Activated naive CD8-positive, alpha-beta T cell treated with anti-CD3 and anti-CD28 coated beads, Interleukin-2, amount 50 U/mL, for 24 hours (primary cell): ENCODE measurements around the gene SMCR8.
"Not testable (repeated sequence)": the region's sequence is repeated elsewhere in the genome, so short reads cannot be mapped to it uniquely, and the experiment has no call there.

Experiments
- ATAC-seq: fragments of 150-1000 bp; cut with Tn5 transposase; one replicate; pipeline ENCODE4 v1.10.0; 2021
- DNase-seq: peaks from one replicate; pipeline ENCODE4 v3.0.0; 2021
- H3K27ac Mint-ChIP-seq: one replicate; pipeline ENCODE4 v1.8.0; 2021; ENCODE audit warnings: mild to moderate bottlenecking, mixed read lengths
- H3K27me3 Mint-ChIP-seq: one replicate; pipeline ENCODE4 v1.8.0; 2021; ENCODE audit warnings: mixed read lengths
- H3K36me3 Mint-ChIP-seq: one replicate; pipeline ENCODE4 v1.8.0; 2021; ENCODE audit warnings: low read depth, mixed read lengths
- H3K4me1 Mint-ChIP-seq: one replicate; pipeline ENCODE4 v1.8.0; 2021; ENCODE audit warnings: mixed read lengths
- H3K4me3 Mint-ChIP-seq: one replicate; pipeline ENCODE4 v1.8.0; 2021; ENCODE audit warnings: mild to moderate bottlenecking, moderate library complexity, mixed read lengths
- H3K9me3 Mint-ChIP-seq: one replicate; pipeline ENCODE4 v1.8.0; 2021; ENCODE audit warnings: mixed read lengths

The SMCR8 gene

GRCh38 chr17:18314731-18315561 is at the start of gene SMCR8, which contains the start of gene TOP3A:
TSS of gene SMCR8 (plus strand) at chr17:18315293. CDS start at chr17:18315790, 497 bp downstream.
TSS of gene TOP3A (minus strand) at chr17:18314994. CDS start at chr17:18314778, 216 bp downstream.
- H3K4me3 Mint-ChIP-seq: peak within 1 kb of the TSS; percentile 98
- no peaks in the 10 kb centered on the region for H3K27me3 Mint-ChIP-seq
- H3K27ac Mint-ChIP-seq: peak within 1 kb of the TSS; percentile 100
- peaks cover 75% of the 10 kb centered on the region for H3K4me1 Mint-ChIP-seq
- DNase-seq: peak; percentile 97
- no peaks in the 10 kb centered on the region for H3K9me3 Mint-ChIP-seq
- peaks cover 52% of the 10 kb centered on the region for H3K36me3 Mint-ChIP-seq
- ATAC-seq: peak; percentile 96

GRCh38 chr17:18267366-18267765 is 47.7 kb upstream of the SMCR8 start:
- Mint-ChIP-seq H3K27me3 (no peaks in the 10 kb centered on the region), H3K9me3 (no peaks in the 10 kb centered on the region), H3K4me3 (no peak overlapping the region), H3K4me1 (peaks cover 15% of the 10 kb centered on the region), H3K27ac (no peak overlapping the region), H3K36me3 (peaks cover 7% of the 10 kb centered on the region)
- ATAC-seq (no peak), DNase-seq (no peak)

- H3K4me1 Mint-ChIP-seq: peaks cover 13% of the 10 kb centered on the region
- H3K27ac Mint-ChIP-seq: no peak overlapping the region
- H3K27me3 Mint-ChIP-seq: no peaks in the 10 kb centered on the region
- H3K9me3 Mint-ChIP-seq: no peaks in the 10 kb centered on the region
- peaks cover 10% of the 10 kb centered on the region for H3K36me3 Mint-ChIP-seq
- H3K4me3 Mint-ChIP-seq: no peak overlapping the region
- peak; percentile 41 for ATAC-seq
- no peak for DNase-seq
Observed at GRCh38 chr17:18267927-18268711, 47.0 kb upstream of the SMCR8 start.

- H3K36me3 Mint-ChIP-seq: peaks cover 13% of the 10 kb centered on the region
- ATAC-seq (peak; percentile 14), DNase-seq (no peak)
- no peaks in the 10 kb centered on the region for H3K9me3 Mint-ChIP-seq
- peaks cover 13% of the 10 kb centered on the region for H3K4me1 Mint-ChIP-seq
- no peaks in the 10 kb centered on the region for H3K27me3 Mint-ChIP-seq
- H3K4me3 Mint-ChIP-seq: no peak overlapping the region
- H3K27ac Mint-ChIP-seq: no peak overlapping the region
Observed at GRCh38 chr17:18270046-18270931, 44.8 kb upstream of the SMCR8 start.

GRCh38 chr17:18277076-18277475 is 38.0 kb upstream of the SMCR8 start:
- no peaks in the 10 kb centered on the region for H3K27me3 Mint-ChIP-seq
- H3K4me1 Mint-ChIP-seq: no peaks in the 10 kb centered on the region
- peaks cover 26% of the 10 kb centered on the region for H3K36me3 Mint-ChIP-seq
- DNase-seq (no peak), ATAC-seq (no peak)
- no peak overlapping the region for H3K27ac Mint-ChIP-seq
- H3K9me3 Mint-ChIP-seq: no peaks in the 10 kb centered on the region
- H3K4me3 Mint-ChIP-seq: no peak overlapping the region

- Mint-ChIP-seq H3K27ac (no peak overlapping the region), H3K9me3 (no peaks in the 10 kb centered on the region), H3K4me3 (no peak overlapping the region), H3K27me3 (no peaks in the 10 kb centered on the region), H3K36me3 (peaks cover 31% of the 10 kb centered on the region), H3K4me1 (no peaks in the 10 kb centered on the region)
- DNase-seq (no peak), ATAC-seq (no peak)
Observed at GRCh38 chr17:18278867-18279266, 36.2 kb upstream of the SMCR8 start.

- DNase-seq (no peak), ATAC-seq (no peak)
- H3K27me3 Mint-ChIP-seq: no peaks in the 10 kb centered on the region
- H3K27ac Mint-ChIP-seq: no peak overlapping the region
- H3K36me3 Mint-ChIP-seq: peaks cover 37% of the 10 kb centered on the region
- H3K4me1 Mint-ChIP-seq: no peaks in the 10 kb centered on the region
- H3K9me3 Mint-ChIP-seq: no peaks in the 10 kb centered on the region
- no peak overlapping the region for H3K4me3 Mint-ChIP-seq
Observed at GRCh38 chr17:18280249-18280648, 34.8 kb upstream of the SMCR8 start.

GRCh38 chr17:18280766-18281371 is 34.2 kb upstream of the SMCR8 start:
- Mint-ChIP-seq H3K4me3 (no peak overlapping the region), H3K36me3 (peaks cover 42% of the 10 kb centered on the region), H3K9me3 (no peaks in the 10 kb centered on the region), H3K27ac (no peak overlapping the region), H3K4me1 (no peaks in the 10 kb centered on the region), H3K27me3 (no peaks in the 10 kb centered on the region)
- no peak for ATAC-seq
- DNase-seq: no peak

- ATAC-seq: no peak
- H3K36me3 Mint-ChIP-seq: peaks cover 44% of the 10 kb centered on the region
- no peaks in the 10 kb centered on the region for H3K4me1 Mint-ChIP-seq
- DNase-seq: no peak
- no peak overlapping the region for H3K4me3 Mint-ChIP-seq
- H3K9me3 Mint-ChIP-seq: no peaks in the 10 kb centered on the region
- H3K27ac Mint-ChIP-seq: no peak overlapping the region
- H3K27me3 Mint-ChIP-seq: no peaks in the 10 kb centered on the region
Observed at GRCh38 chr17:18281788-18282187, 33.3 kb upstream of the SMCR8 start.

- Mint-ChIP-seq H3K36me3 (peaks cover 55% of the 10 kb centered on the region), H3K4me3 (no peak overlapping the region), H3K27ac (no peak overlapping the region), H3K27me3 (no peaks in the 10 kb centered on the region), H3K4me1 (no peaks in the 10 kb centered on the region), H3K9me3 (no peaks in the 10 kb centered on the region)
- no peak for DNase-seq
- ATAC-seq: no peak
Observed at GRCh38 chr17:18285296-18285695, 29.8 kb upstream of the SMCR8 start.

GRCh38 chr17:18291718-18292540 is 23.2 kb upstream of the SMCR8 start:
- no peaks in the 10 kb centered on the region for H3K9me3 Mint-ChIP-seq
- DNase-seq (no peak), ATAC-seq (no peak)
- no peaks in the 10 kb centered on the region for H3K4me1 Mint-ChIP-seq
- no peak overlapping the region for H3K27ac Mint-ChIP-seq
- H3K4me3 Mint-ChIP-seq: no peak overlapping the region
- no peaks in the 10 kb centered on the region for H3K27me3 Mint-ChIP-seq
- peaks cover 54% of the 10 kb centered on the region for H3K36me3 Mint-ChIP-seq

- not testable (repeated sequence) for H3K27ac Mint-ChIP-seq, H3K9me3 Mint-ChIP-seq, DNase-seq, H3K4me3 Mint-ChIP-seq, H3K4me1 Mint-ChIP-seq, ATAC-seq, H3K27me3 Mint-ChIP-seq
- H3K36me3 Mint-ChIP-seq: peaks cover 47% of the 10 kb centered on the region
Observed at GRCh38 chr17:18298061-18298460, 17.0 kb upstream of the SMCR8 start.

GRCh38 chr17:18300725-18301480 is 14.2 kb upstream of the SMCR8 start:
- no peaks in the 10 kb centered on the region for H3K9me3 Mint-ChIP-seq
- DNase-seq (no peak), ATAC-seq (no peak)
- H3K36me3 Mint-ChIP-seq: peaks cover 50% of the 10 kb centered on the region
- H3K4me3 Mint-ChIP-seq: no peak overlapping the region
- no peaks in the 10 kb centered on the region for H3K27me3 Mint-ChIP-seq
- no peak overlapping the region for H3K27ac Mint-ChIP-seq
- no peaks in the 10 kb centered on the region for H3K4me1 Mint-ChIP-seq
